Neural cell (in vitro differentiated cells): Measurements from ENCODE around the gene DPYSL4. TPM values are rescaled to one million over a fixed set of nuclear protein-coding genes. Genes with fewer than 3 reads are reported as not detected.

Source experiments
- H2AFZ ChIP-seq: fragments of 200-600, 300-800 bp; sonication (generic), shearing (Covaris generic); 2 replicates; pipeline ENCODE4 v1.6.0; 2014; ENCODE audit warnings: low read depth, mild to moderate bottlenecking, antibody characterized with exemption, low read length, moderate library complexity
- H3F3A ChIP-seq: fragments of 200-600 bp; shearing (Covaris generic); 2 replicates; pipeline ENCODE4 v1.6.1; 2016; ENCODE audit warnings: mild to moderate bottlenecking, moderate library complexity, mixed read lengths, antibody characterized with exemption, low read length; ENCODE audit not compliant: insufficient read depth, poor library complexity, severe bottlenecking
- H3K27ac ChIP-seq: fragments of 200-600, 300-800 bp; sonication (generic), shearing (Covaris generic); 2 replicates; pipeline ENCODE4 v1.5.1; 2014; ENCODE audit warnings: mild to moderate bottlenecking, low read length, moderate library complexity
- H3K27me3 ChIP-seq: fragments of 300-800, 200-600 bp; sonication (generic), shearing (Covaris generic); 2 replicates; pipeline ENCODE4 v1.6.0; 2014; ENCODE audit warnings: mild to moderate bottlenecking, low read depth, low read length, moderate library complexity; ENCODE audit not compliant: insufficient read depth
- H3K36me3 ChIP-seq: fragments of 300-800, 200-600 bp; sonication (generic), shearing (Covaris generic); 2 replicates; pipeline ENCODE4 v1.5.1; 2014; ENCODE audit warnings: mild to moderate bottlenecking, antibody characterized with exemption, low read length, moderate library complexity; ENCODE audit not compliant: insufficient read depth
- H3K4me2 ChIP-seq: fragments of 300-800, 200-600 bp; sonication (generic), shearing (Covaris generic); 2 replicates; pipeline ENCODE4 v1.6.0; 2014; ENCODE audit warnings: mild to moderate bottlenecking, low read length
- H3K4me3 ChIP-seq: fragments of 300-800, 200-600 bp; sonication (generic), shearing (Covaris generic); 2 replicates; pipeline ENCODE4 v1.5.1; 2014; ENCODE audit warnings: mild to moderate bottlenecking, low read length, moderate library complexity
- H3K79me2 ChIP-seq: fragments of 200-600 bp; shearing (Covaris generic); replicated peaks from 2 replicates; pipeline ENCODE4 v1.6.0; 2014; ENCODE audit warnings: mild to moderate bottlenecking, low read length, moderate library complexity; ENCODE audit not compliant: insufficient read depth
- H3K9ac ChIP-seq: fragments of 300-800, 200-600 bp; sonication (generic), shearing (Covaris generic); 2 replicates; pipeline ENCODE4 v1.6.1; 2016; ENCODE audit warnings: mild to moderate bottlenecking, low read length, mixed read lengths
- H3K9me2 ChIP-seq: fragments of 200-600 bp; shearing (Covaris generic); 2 replicates; pipeline ENCODE4 v1.6.1; 2016; ENCODE audit warnings: mild to moderate bottlenecking, low read length, mixed read lengths; ENCODE audit not compliant: insufficient read depth
- H3K9me3 ChIP-seq: fragments of 200-600, 300-800 bp; sonication (generic), shearing (Covaris generic); 2 replicates; pipeline ENCODE4 v1.6.1; 2016; ENCODE audit warnings: mild to moderate bottlenecking, mixed run types, low read length, moderate library complexity, mixed read lengths
- H4K20me1 ChIP-seq: fragments of 200-600 bp; shearing (Covaris generic); 2 replicates; pipeline ENCODE4 v1.6.1; 2016; ENCODE audit warnings: mild to moderate bottlenecking, mixed run types; ENCODE audit not compliant: insufficient read depth
- EP300 ChIP-seq: fragments of 450-650 bp; conservative IDR thresholded peaks from 2 replicates; pipeline ENCODE4 v1.6.1; 2014; ENCODE audit warnings: antibody characterized with exemption, mild to moderate bottlenecking, moderate library complexity; ENCODE audit not compliant: poor library complexity, severe bottlenecking
- EZH2 ChIP-seq: fragments of 200-600, 300-800 bp; shearing (Covaris generic), sonication (generic); IDR thresholded peaks from 2 replicates; pipeline ENCODE4 v1.6.1; 2014; ENCODE audit warnings: antibody characterized with exemption, low read length, borderline replicate concordance, mild to moderate bottlenecking; ENCODE audit not compliant: insufficient read depth, poor library complexity, severe bottlenecking
- MXI1 ChIP-seq: fragments of 450-650 bp; conservative IDR thresholded peaks from 2 replicates; pipeline ENCODE4 v1.6.1; 2014; ENCODE audit warnings: antibody characterized with exemption, mild to moderate bottlenecking; ENCODE audit not compliant: poor library complexity, severe bottlenecking
- POLR2AphosphoS5 ChIP-seq: IDR thresholded peaks from 2 replicates; pipeline ENCODE4 v1.6.1; 2012
- RAD21 ChIP-seq: fragments of 450-650 bp; conservative IDR thresholded peaks from 2 replicates; pipeline ENCODE4 v1.6.1; 2014; ENCODE audit warnings: antibody characterized with exemption, mild to moderate bottlenecking, moderate library complexity
- SMC3 ChIP-seq: fragments of 450-650 bp; conservative IDR thresholded peaks from 2 replicates; pipeline ENCODE4 v1.6.1; 2014; ENCODE audit warnings: antibody characterized with exemption, mild to moderate bottlenecking, moderate library complexity; ENCODE audit not compliant: poor library complexity
- TAF1 ChIP-seq: IDR thresholded peaks from 2 replicates; pipeline ENCODE4 v1.6.1; 2012; ENCODE audit warnings: low read depth
- polyA plus RNA-seq: library from polyadenylated mRNA; depleted of rRNA; stranded (reverse); fragments of >200 nt; gene quantifications from 2 replicates; pipeline ENCODE4 v1.2.3, GENCODE V29; 2014
- TF ChIP-seq, protein P1 (sequence below): fragments of 450-650 bp; IDR thresholded peaks from 2 replicates; pipeline ENCODE4 v1.5.1; 2014; ENCODE audit warnings: antibody characterized with exemption, mild to moderate bottlenecking, moderate library complexity; ENCODE audit not compliant: poor library complexity, severe bottlenecking
- TF ChIP-seq, protein P2 (sequence below): IDR thresholded peaks from 2 replicates; pipeline ENCODE4 v1.6.1; 2012; ENCODE audit warnings: borderline replicate concordance

The DPYSL4 gene
- polyA plus RNA-seq, 1 donor from 2014 or later: 116 TPM

DNA sequence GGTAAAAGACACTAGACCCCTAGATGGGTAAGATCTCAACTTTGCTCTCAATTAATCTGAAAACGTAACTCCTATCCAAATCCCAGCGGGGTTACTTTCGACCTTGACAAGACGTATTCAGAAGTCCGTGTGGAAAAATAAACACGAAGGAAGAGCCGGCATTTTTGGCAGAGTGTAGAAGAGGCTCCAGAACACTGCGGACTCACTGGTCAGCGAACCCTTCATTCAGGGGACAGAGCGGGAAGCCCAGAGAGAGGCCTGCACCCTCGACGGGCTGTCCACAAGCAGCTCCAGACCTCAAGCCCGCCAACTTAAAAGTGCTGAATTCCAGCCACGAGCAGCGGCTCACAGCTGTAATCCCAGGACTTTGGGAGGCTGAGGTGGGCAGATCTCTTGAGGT, 54.7 kb downstream of the DPYSL4 start:
- no peak overlapping the region for H3K4me3 ChIP-seq
- H3K4me2 ChIP-seq: no peak overlapping the region
- no peaks in the 10 kb centered on the region for H3K27me3 ChIP-seq
- H4K20me1 ChIP-seq: no peaks in the 10 kb centered on the region
- H3K9ac ChIP-seq: no peak overlapping the region
- H3F3A ChIP-seq: no peaks in the 10 kb centered on the region
- no peak overlapping the region for H2AFZ ChIP-seq
- TF ChIP-seq EP300 (no peak), RAD21 (no peak), MXI1 (no peak), SMC3 (no peak), TAF1 (no peak), EZH2 (no peak), POLR2AphosphoS5 (no peak)
- TF ChIP-seq, protein P1, sequence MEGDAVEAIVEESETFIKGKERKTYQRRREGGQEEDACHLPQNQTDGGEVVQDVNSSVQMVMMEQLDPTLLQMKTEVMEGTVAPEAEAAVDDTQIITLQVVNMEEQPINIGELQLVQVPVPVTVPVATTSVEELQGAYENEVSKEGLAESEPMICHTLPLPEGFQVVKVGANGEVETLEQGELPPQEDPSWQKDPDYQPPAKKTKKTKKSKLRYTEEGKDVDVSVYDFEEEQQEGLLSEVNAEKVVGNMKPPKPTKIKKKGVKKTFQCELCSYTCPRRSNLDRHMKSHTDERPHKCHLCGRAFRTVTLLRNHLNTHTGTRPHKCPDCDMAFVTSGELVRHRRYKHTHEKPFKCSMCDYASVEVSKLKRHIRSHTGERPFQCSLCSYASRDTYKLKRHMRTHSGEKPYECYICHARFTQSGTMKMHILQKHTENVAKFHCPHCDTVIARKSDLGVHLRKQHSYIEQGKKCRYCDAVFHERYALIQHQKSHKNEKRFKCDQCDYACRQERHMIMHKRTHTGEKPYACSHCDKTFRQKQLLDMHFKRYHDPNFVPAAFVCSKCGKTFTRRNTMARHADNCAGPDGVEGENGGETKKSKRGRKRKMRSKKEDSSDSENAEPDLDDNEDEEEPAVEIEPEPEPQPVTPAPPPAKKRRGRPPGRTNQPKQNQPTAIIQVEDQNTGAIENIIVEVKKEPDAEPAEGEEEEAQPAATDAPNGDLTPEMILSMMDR: no peak
- TF ChIP-seq, protein P2, sequence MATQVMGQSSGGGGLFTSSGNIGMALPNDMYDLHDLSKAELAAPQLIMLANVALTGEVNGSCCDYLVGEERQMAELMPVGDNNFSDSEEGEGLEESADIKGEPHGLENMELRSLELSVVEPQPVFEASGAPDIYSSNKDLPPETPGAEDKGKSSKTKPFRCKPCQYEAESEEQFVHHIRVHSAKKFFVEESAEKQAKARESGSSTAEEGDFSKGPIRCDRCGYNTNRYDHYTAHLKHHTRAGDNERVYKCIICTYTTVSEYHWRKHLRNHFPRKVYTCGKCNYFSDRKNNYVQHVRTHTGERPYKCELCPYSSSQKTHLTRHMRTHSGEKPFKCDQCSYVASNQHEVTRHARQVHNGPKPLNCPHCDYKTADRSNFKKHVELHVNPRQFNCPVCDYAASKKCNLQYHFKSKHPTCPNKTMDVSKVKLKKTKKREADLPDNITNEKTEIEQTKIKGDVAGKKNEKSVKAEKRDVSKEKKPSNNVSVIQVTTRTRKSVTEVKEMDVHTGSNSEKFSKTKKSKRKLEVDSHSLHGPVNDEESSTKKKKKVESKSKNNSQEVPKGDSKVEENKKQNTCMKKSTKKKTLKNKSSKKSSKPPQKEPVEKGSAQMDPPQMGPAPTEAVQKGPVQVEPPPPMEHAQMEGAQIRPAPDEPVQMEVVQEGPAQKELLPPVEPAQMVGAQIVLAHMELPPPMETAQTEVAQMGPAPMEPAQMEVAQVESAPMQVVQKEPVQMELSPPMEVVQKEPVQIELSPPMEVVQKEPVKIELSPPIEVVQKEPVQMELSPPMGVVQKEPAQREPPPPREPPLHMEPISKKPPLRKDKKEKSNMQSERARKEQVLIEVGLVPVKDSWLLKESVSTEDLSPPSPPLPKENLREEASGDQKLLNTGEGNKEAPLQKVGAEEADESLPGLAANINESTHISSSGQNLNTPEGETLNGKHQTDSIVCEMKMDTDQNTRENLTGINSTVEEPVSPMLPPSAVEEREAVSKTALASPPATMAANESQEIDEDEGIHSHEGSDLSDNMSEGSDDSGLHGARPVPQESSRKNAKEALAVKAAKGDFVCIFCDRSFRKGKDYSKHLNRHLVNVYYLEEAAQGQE: no peak
- H3K9me3 ChIP-seq: no peaks in the 10 kb centered on the region
- no peaks in the 10 kb centered on the region for H3K9me2 ChIP-seq
- no peak overlapping the region for H3K27ac ChIP-seq
- H3K79me2 ChIP-seq: no peaks in the 10 kb centered on the region
- H3K36me3 ChIP-seq: no peaks in the 10 kb centered on the region

DNA sequence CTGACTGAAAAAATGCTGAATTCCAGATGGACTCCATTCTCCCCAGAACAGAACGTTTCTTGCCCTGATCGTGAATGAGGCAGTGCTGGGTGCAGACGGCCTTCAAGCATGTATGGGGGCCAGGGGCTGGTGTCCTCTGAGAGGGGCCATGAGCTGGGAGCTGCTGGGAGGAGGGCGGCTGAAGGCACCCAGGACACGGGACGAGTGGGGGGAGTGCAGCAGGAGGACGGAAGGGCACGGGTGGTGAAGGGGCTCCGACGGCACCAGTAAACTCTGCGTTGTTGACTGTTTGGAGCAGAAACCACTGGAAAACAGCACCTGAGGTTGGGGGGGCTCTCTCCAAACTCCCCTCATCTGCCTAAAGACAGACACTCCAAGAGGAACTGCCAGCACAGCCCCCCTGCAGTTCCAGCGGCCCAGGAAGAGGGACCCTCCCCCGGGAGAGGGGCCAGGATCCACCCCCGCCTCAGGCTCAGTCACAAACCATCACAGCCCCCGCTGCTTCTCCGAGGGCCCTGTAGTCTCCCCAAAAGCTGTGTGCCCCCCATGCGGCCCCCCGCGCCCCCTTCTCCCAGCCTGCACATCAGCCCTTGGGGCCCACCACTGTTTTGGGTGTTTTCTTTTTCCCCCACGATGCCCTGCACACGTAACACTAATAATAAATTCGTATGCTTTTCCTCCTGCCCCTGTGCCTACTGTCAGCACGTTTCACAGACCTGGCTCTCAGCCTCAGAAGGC, 55.5 kb downstream of the DPYSL4 start:
- H3K4me2 ChIP-seq: no peak overlapping the region
- no peak overlapping the region for H3K4me3 ChIP-seq

More for the DNA sequence above, 55.5 kb downstream of the DPYSL4 start:
- Histone ChIP-seq H3K79me2 (no peaks in the 10 kb centered on the region), H3K9me2 (no peaks in the 10 kb centered on the region), H3K9ac (no peak overlapping the region), H4K20me1 (no peaks in the 10 kb centered on the region), H3K27ac (no peak overlapping the region), H3K36me3 (no peaks in the 10 kb centered on the region), H3K9me3 (no peaks in the 10 kb centered on the region), H3K27me3 (no peaks in the 10 kb centered on the region), H3F3A (no peaks in the 10 kb centered on the region), H2AFZ (no peak overlapping the region)
- no peak for TF ChIP-seq SMC3
- TF ChIP-seq RAD21: no peak
- TF ChIP-seq, protein P1: no peak
- TF ChIP-seq TAF1: no peak
- TF ChIP-seq, protein P2: no peak
